ENCODE measurements around the gene SH3PXD2A.

Gene SH3PXD2A

GRCh38 chr10:103811463-103811862 is 43.9 kb downstream of the SH3PXD2A start:
- DNase-seq, result no peak

- DNase-seq, result no peak
Measured at GRCh38 chr10:103808780-103809179, 46.6 kb downstream of the SH3PXD2A start.

DNA sequence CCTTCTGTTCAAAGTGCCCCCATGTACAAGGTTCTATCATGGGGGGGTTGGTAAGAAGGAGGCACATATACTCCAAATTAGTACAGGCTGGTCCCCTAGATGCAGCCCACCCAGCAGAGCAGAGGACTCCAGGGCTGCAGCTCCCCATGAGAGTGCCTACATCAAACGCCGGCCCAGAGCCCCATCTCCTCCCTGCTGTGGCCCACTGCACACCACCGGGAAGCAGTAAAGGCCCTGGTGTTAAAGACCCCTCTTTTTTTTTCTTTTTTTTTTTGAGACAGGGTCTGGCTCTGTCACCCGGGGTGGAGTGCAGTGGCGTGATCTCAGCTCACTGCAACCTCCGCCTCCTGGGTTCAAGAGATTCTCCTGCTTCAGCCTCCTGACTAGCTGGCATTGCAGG is 47.4 kb downstream of the SH3PXD2A start:
- no peak for DNase-seq

DNA sequence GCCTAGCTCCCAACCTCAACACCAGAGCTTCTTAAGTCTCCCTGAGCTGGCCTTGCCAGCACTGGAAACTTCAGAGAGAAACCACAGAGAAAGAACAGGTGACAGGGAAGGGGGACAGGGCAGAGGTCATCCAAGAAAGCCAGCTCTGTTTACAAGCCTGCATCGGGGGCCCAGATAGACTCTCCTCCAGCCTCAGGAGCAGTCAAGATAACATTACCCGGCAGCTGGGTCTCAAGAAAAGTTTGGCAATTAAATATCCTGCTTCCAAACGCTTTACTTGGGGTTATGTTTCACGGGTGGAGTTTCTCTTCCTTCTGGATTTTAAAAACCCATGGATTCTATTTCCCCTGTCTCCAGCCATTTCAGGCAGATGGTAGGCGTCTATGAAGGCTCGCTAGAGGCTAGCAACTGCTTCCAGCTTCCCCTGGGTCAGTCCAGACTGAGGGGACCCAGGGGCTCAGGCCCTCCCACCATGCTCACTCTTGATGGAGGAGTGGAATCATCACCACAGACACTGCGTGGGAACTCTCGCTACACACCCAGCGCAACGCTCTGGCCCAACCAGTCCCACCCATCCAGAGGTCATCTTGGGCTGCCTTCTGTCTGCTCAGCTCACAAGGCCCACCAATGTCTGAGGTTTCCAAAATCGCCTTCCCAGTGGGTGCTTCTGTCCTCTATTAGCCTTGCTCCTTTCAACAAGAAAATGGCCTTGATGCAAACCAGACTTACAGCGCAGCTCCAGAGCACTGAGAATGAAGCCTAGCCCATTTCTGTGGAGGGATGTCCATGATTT is 48.8 kb downstream of the SH3PXD2A start:
- no peak for DNase-seq

DNA sequence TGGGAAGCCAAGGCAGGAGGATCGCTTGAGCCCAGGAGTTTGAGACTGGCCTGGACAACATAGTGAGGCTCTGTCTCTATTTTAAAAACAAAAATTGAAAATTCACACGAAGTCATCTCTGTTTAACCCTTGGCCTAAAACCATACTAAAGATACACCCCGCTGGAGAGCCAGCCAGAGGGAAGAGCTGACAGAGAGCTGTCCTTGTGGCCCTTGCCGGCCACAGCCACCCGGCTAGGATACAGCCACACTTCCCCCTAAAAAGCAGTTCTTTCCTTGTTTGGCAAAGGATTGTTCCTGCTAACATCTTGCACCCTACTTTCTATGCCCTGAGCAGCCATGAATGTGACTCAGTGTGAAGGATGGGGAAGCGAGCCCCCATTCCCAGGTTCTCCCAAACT is 49.6 kb downstream of the SH3PXD2A start:
- DNase-seq, result no peak

GRCh38 chr10:103804871-103805270 is 50.5 kb downstream of the SH3PXD2A start:
- no peak for DNase-seq

DNA sequence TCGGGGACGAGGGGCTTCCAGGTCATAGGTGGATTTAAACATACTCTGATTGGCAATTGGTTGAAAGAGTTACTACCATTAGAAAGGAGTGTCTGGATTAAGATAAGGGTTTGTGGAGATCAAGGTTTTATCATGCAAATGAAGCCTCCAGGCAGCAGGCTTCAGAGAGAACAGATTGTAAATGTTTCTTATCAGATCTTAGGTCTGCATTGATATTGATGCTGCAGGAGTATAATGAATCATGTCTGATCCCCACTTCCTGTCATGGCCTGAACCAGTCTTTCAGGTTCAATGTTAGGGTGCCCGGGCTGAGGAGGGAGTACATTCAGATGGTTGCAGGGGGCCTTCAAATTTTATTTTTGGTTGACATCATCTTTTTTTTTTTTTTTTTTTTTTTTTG is 51.4 kb downstream of the SH3PXD2A start:
- no peak for DNase-seq

DNA sequence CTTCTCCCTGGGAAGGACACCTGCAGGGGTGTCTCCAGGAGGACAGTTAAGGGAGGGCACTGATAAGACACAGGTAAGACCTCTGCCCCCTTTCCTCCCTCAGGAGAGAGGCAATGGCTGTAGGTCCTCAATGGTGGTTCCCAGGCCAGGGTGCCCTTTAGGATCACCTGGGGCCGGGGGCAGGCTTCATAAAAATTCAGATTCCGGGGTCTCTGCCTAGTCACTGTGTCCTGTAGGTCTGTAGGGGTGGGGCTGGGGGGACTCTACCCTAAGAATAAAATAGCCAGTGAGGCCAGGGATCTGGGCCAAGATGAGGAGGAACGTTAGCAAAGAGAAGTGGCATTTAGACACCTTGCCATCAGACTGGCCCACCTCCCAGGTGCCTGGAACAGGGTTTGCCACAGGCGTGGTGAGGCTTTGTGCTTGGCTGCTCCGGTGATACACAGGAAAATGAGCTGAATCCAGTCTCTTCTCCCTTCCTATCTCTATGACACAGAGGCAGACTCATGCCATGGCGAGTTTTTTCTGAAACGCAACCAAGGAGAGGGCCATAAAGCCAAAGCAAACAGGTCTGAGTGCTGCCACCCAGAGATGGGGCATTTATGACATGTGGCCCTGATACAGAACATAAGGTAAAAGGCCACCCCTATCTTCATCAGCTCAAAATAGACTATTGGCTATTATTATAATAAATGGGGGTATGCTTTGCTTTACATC is 52.6 kb downstream of the SH3PXD2A start:
- DNase-seq, result no peak

GRCh38 chr10:103802081-103802480 is 53.3 kb downstream of the SH3PXD2A start:
- DNase-seq, result no peak

DNA sequence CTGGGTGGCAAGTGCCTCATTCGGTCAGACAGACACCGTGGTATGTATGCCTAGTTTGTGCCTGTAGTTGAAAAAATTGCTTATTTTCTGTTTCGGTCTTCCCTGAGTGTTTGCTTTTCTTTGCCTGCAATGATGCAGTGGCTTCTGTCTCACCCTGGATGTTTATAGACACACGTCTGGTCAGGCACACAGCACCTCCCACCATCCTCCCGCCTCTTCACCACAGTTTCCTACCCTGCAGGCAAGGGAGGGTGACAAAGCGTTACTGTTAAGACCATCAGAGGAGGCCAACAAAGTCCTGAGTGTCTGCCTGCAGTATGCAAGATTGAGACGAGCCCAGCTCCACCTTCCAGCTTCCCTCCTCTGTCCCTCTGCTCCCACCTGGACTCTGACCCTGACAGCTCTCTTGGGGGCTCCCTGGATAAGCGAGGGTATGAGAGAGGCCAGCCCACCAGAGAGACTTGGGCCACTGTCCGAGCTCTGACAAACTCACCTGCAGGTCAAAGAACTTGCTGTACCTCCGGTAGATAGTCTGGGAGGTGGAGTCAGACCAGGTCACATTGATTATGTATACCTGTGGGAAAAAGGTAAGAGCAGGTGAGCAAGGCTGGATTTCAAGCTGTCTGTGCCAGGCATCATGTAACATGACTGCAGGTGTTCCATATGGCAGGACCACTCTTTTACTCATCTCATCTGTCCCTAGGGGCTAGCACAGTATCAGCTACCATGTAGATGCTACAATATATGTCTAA is 54.4 kb downstream of the SH3PXD2A start:
- no peak for DNase-seq

GRCh38 chr10:103800089-103800488 is 55.3 kb downstream of the SH3PXD2A start:
- no peak for DNase-seq

GRCh38 chr10:103799341-103799740 is 56.0 kb downstream of the SH3PXD2A start:
- no peak for DNase-seq

DNA sequence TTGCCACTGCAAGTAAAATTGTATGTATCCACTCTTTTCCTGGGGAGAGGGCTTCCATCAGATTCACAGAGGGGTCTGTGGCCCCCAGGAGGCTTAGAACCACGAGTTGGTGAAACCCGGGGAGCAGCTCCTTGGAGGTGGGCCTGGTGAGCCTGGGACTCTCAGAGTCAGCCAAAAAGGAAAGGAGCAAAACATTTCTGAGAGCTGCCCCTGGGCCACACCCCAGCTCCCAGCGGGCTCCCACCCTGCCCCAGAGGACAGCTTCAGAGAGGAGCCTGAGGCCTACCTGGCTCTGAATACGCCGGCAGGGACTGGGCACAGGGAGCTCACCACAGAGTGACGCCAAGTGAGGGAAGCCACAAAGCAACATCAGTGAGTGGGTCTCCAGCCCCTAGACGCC is 56.9 kb downstream of the SH3PXD2A start:
- DNase-seq, result no peak

DNA sequence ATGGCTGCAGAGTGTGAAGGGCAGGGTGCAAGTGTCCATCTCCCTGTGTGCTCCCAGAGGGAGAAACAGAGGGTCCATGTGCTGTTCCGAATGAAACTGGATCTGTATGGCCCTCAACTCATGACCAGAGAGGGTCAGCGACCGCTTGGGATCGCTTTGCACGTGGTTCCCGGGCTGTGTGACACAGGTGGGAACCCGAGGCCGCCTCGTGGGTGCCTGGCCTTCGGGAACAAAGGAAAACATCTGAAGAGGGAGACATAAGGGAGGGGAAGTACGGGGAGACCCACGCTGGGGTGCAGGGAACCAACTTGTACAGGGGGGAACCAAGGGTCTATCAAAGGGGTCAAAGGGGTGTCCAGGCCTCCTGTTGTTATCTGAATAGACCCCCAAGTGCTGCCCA is 57.5 kb downstream of the SH3PXD2A start:
- DNase-seq, result no peak

GRCh38 chr10:103795634-103796270 is 59.6 kb downstream of the SH3PXD2A start:
- DNase-seq, result no peak

DNA sequence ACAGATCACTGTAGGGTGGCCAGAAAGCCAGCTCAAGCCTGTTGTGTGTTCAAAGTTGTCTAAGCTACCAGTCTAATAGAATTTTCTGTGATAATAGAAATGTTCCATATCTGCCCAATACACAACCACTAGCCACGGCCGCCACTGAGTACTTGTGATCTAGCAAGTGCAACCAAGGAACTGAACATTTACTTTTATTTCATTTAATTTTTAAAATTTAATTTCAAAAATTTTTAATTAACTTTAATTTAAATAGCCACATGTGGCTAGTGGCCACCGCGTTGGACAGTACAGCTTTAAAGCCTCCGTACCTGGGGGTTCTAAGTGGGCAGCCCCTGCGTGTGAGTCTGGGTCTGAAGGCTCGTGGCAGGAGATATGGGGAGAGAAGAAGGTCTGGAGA is 60.4 kb downstream of the SH3PXD2A start:
- DNase-seq, result no peak

GRCh38 chr10:103793920-103794883 is 61.2 kb downstream of the SH3PXD2A start:
- no peak for DNase-seq

DNA sequence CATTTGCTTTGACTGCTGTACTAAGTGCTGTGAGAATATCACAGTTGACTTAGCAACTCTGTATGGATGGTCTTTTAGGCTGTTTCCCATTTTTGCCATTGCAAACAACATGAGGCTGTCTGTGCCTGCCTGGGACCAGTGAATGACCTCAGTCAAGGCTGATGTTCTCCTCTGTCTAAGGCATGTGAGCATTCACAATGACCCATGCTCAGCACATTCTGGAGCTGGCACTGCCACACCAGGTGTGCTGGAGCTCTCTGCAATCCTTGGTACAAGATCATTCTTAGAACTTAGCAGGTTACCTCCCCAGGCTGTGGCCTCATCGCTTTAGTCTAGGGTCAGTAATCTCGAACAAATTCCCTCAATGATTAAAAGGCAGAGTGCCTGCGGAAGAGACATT is 61.9 kb downstream of the SH3PXD2A start:
- DNase-seq, result no peak

GRCh38 chr10:103792547-103792946 is 62.8 kb downstream of the SH3PXD2A start:
- DNase-seq, result no peak

DNA sequence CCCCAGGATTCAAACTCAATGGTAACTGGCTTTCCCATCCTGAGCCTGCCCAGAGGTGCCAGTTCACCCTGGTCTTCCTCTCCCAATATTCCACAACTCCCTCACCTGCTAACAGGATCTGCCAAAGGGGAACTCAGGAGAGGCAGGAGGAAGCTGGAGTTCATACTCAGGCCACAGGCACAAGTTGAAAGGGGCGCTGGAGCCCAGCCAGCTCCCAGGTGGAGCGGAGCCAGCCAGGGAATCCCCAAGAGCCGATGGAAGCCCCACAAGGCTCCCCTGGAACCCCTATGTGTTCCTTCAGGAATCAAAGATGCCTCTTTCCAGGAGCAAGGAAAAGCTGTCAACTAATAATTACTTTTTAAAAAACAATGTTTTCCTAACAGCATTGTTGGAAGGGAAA is 63.5 kb downstream of the SH3PXD2A start:
- no peak for DNase-seq

DNA sequence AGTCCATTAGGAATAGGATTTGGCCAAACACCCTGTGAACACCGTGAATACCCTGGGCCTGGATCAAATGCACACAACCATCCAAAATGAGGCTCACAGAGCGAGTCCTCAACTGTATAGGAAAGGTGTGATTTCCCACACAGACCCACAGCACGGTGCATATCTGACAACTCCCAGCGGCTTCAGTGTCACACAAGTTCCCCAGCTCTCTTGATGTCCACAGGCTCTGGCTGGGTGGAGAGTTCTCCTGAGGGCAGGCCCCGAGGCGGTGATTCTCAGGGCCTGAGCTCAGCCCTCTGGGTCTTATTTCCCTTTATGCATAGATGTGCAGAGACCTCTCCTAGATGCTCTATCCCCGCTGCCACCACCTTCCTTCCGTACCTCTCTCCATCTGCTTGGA is 64.1 kb downstream of the SH3PXD2A start:
- no peak for DNase-seq

DNA sequence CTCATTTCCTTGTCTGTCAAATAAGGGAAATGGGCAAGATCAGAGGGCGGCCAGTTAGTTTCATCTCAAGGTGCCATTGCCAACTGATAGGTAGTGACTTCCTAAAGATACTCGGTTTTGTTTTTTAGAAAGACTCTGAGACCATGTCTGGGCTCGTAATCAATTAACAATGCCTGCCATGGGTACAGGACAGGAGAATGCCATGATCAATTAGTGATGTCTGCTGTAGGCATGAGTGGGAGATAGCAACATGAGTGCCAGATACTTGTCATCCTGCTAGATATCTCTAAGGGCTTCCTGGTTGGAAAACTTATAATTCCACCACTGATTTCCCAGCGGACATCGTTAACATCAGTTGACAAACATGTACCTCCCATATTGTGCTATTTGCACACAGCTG is 64.8 kb downstream of the SH3PXD2A start:
- no peak for DNase-seq

Data from T1000 (cell line).